Activated naive CD8-positive, alpha-beta T cell (primary cell): ENCODE data around the gene RANBP3.
"Not testable (repeated sequence)": the region's sequence is repeated elsewhere in the genome, so short reads cannot be mapped to it uniquely, and the experiment has no call there.

Source experiments
- H3K27ac Mint-ChIP-seq: one replicate; pipeline ENCODE4 v1.8.0; 2021; ENCODE audit warnings: mixed read lengths
- H3K27me3 Mint-ChIP-seq: one replicate; pipeline ENCODE4 v1.8.0; 2021; ENCODE audit warnings: mixed read lengths
- H3K36me3 Mint-ChIP-seq: one replicate; pipeline ENCODE4 v1.8.0; 2021; ENCODE audit warnings: mixed read lengths
- H3K4me1 Mint-ChIP-seq: one replicate; pipeline ENCODE4 v1.8.0; 2021; ENCODE audit warnings: low read depth, mixed read lengths
- H3K4me3 Mint-ChIP-seq: one replicate; pipeline ENCODE4 v1.8.0; 2021; ENCODE audit warnings: mild to moderate bottlenecking, mixed read lengths
- H3K9me3 Mint-ChIP-seq: one replicate; pipeline ENCODE4 v1.8.0; 2021; ENCODE audit warnings: low read depth, mixed read lengths

The RANBP3 gene

DNA sequence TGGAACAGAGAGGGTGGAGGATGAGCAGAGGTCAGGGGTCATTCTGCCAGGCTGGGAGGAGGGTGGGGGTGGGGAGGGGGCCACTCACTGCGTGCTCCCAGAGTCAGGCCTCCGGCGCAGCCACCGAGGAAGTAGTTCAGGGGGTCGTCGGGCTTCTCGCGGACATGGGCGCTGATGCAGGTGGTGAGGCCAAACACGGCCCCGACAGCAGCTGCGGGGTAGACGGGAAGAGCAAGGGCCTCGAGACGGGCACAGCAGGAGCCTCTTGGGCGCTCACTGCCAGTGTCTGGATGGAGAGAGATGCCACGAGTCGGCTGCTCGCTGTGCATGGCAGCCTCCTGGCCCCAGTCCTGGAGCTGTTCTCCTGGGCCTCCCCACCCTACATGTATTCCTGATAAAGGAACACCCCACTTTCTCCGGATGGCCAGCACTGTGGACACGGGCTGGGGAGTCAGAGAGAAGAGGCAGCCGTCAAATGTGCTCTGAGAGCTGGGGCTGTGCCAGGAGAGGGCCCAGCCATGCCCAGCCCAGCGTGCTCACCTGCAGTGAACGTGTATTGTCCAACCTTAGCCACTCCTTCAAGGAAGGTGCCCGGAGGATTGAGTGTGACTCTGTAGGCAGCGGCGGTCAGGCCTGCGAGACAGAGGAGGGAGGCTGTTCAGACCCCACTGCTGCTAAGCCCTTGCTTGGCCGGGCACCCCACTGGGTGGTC lies 81.4 kb downstream of the RANBP3 start:
- Mint-ChIP-seq H3K27ac (no peak overlapping the region), H3K4me1 (peaks cover 12% of the 10 kb centered on the region), H3K27me3 (no peaks in the 10 kb centered on the region), H3K9me3 (no peaks in the 10 kb centered on the region), H3K4me3 (no peak overlapping the region), H3K36me3 (no peaks in the 10 kb centered on the region)

DNA sequence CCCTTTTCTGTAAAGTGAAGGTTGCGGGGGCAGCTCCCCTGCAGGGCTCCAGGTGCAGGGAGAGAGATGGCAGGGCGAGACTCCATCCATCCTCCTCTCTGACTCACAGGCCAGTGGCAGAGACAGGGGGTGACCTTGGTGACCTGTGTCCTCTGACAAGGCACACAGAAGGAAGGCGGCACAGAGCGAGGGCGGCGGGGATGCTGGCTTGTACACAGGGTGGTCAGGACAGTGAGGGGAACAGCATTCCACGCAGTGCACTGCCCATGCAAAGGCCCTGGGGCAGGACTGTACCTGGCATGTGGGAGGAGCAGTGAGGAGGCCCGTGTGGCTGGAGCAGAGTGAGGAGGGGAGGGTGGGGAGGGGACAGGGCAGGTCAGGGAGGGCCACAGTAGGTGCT lies 82.0 kb downstream of the RANBP3 start:
- H3K27me3 Mint-ChIP-seq = no peaks in the 10 kb centered on the region
- no peaks in the 10 kb centered on the region for H3K36me3 Mint-ChIP-seq
- no peak overlapping the region for H3K4me3 Mint-ChIP-seq
- no peak overlapping the region for H3K27ac Mint-ChIP-seq
- H3K4me1 Mint-ChIP-seq = peaks cover 7% of the 10 kb centered on the region
- H3K9me3 Mint-ChIP-seq = no peaks in the 10 kb centered on the region

DNA sequence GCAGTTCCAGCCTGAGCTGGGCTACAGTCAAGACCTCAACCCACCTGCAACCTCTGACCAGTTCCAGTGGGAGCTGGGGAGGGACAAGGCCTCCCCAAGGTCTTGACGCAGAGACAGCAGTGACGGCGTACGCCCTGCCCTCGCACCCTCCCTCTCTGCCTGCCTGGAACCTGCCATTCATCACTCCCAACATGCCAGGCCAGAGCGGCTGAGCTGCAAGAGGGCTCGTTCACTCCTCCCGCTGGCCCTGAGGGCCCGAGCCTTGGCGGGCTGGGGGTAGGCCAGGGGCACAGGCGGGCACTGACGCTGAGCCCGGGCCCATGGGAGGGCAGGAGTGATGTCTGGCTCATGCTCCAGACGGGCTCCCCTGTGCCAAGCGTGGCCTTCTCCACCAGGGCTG lies 82.5 kb downstream of the RANBP3 start:
- H3K4me3 Mint-ChIP-seq = no peak overlapping the region
- H3K9me3 Mint-ChIP-seq = no peaks in the 10 kb centered on the region
- no peak overlapping the region for H3K27ac Mint-ChIP-seq
- no peaks in the 10 kb centered on the region for H3K36me3 Mint-ChIP-seq
- peaks cover 7% of the 10 kb centered on the region for H3K4me1 Mint-ChIP-seq
- no peaks in the 10 kb centered on the region for H3K27me3 Mint-ChIP-seq

DNA sequence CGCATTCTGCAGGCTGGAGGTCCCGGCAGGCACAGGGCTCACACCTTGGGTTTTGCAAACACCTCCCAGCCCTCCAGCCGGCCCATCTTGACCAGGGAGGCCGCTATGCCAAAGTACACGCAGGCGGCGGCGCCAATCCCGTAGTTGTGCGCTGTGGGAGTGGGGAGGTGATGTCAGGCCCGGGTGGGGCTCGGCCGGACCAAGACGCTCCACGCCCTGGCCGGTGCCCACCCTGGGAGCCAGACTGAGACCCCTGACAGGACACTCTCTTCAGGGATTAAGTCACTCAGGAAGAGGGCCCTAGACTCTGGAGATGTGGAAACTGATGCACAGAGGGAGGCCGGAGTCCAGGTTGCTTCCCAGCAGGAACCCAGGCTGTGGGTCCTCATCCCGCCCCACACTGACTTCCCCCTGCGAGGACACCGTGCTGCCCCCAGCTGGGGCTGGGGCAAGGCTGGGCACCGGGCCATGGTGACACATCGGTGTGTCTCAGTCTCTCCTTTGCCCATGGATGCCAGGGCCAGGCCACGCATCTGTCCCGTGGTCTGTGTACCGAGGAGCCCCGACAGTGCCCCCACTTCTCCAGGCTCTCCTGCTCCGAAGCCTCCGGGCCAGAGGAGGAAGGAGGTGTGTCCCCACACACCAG lies 83.1 kb downstream of the RANBP3 start:
- H3K27ac Mint-ChIP-seq = no peak overlapping the region
- H3K36me3 Mint-ChIP-seq = no peaks in the 10 kb centered on the region
- no peaks in the 10 kb centered on the region for H3K9me3 Mint-ChIP-seq

DNA sequence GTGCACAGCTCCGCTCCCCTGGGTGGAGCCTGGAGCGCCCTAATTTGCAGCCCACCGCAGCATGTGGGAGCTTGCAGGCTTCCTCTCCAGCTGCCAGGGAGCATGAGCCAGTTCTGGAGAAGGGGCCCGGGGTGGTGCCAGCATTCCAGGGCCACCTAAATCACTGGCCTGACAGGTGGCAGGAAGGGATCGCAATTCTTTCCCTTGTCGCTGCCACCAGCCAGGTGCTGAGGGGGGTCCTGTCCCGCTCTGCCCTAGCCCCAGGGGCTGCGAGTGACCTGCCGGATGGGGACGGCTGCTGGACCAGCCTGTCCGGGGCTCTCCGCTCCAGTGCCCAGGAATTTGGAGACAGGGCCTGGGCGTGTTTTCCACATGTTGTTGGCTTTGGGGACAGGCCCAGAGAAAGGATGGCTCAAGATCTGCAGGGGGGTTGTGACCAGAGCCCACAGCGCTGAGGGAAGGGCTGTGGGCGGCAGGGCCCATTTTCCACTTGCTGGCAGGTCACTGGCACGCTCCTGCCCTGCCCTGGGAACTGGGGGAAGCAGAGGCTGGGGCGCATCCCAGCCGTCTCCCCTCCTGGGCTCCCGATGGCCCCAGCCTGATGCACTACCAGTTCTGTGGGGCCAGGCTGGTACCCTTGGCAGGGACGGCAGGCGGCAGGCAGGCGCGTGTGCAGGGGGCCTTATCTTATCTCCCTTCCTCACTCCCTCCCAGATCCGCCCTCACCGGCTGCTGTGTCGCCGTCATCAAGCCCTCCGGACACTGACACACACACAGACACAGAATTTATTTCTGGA lies 83.8 kb downstream of the RANBP3 start:
- H3K4me1 Mint-ChIP-seq = peaks cover 3% of the 10 kb centered on the region
- no peaks in the 10 kb centered on the region for H3K36me3 Mint-ChIP-seq
- H3K27me3 Mint-ChIP-seq = no peaks in the 10 kb centered on the region
- H3K27ac Mint-ChIP-seq = no peak overlapping the region
- H3K9me3 Mint-ChIP-seq = no peaks in the 10 kb centered on the region
- H3K4me3 Mint-ChIP-seq = no peak overlapping the region

More for the DNA sequence above, 83.1 kb downstream of the RANBP3 start:
- peaks cover 3% of the 10 kb centered on the region for H3K4me1 Mint-ChIP-seq
- H3K4me3 Mint-ChIP-seq = no peak overlapping the region
- no peaks in the 10 kb centered on the region for H3K27me3 Mint-ChIP-seq

DNA sequence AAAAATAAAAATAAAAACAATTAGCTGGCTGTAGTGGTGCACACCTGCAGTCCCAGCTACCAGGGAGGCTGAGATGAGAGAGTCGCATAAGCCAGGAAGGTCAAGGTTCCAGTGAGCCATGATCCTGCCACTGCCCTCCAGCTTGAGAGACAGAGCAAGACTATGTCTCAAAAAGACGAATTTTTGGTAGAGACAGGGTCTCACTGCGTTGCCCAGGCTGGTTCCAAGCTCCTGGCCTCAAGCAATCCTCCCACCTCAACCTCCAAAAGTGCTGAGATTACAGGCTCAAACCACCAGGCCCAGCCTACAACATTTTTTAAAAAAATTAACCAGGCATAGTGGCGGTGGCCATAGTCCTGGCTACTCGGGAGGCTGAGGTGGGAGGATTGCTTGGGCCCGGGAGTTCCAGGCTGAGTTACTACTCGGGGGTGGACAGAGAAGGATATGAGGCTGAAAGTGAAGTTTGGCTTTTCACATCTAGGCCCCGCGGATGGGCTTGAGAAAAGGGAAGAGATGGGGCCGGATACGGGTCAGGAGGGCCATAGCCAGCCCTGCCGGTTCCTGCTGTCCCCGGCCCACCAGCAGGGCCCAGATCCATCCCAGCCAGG lies 84.5 kb downstream of the RANBP3 start:
- H3K4me3 Mint-ChIP-seq = no peak overlapping the region
- H3K4me1 Mint-ChIP-seq = peaks cover 3% of the 10 kb centered on the region
- no peaks in the 10 kb centered on the region for H3K27me3 Mint-ChIP-seq
- no peaks in the 10 kb centered on the region for H3K9me3 Mint-ChIP-seq
- H3K36me3 Mint-ChIP-seq = no peaks in the 10 kb centered on the region
- no peak overlapping the region for H3K27ac Mint-ChIP-seq

DNA sequence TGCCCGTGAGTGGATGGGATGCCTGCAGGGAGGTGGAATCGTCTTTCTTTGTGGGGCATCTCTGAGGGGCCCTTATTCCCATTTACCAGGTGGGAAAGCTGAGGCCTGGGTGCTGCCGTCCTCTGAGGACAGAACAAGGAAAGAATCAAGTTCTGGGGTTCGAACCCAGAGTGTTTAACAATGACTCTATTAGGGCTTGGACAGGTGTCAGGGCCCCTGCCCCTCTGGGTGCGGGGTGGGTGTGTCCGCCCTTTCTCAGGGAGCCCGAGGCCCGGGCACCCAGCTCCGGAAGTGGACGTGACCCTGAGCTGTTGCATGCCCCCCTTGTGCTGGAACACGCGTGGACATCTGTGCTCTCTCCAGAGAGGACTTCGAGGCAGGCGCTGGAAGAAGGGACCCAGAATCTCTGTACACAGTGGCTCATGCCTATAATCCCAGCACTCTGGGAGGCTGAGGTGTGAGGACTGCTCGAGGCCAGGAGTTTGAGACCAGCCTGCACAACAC lies 85.1 kb downstream of the RANBP3 start:
- Mint-ChIP-seq H3K27me3 (no peaks in the 10 kb centered on the region), H3K4me1 (peaks cover 3% of the 10 kb centered on the region), H3K36me3 (no peaks in the 10 kb centered on the region), H3K9me3 (no peaks in the 10 kb centered on the region), H3K27ac (no peak overlapping the region), H3K4me3 (no peak overlapping the region)

DNA sequence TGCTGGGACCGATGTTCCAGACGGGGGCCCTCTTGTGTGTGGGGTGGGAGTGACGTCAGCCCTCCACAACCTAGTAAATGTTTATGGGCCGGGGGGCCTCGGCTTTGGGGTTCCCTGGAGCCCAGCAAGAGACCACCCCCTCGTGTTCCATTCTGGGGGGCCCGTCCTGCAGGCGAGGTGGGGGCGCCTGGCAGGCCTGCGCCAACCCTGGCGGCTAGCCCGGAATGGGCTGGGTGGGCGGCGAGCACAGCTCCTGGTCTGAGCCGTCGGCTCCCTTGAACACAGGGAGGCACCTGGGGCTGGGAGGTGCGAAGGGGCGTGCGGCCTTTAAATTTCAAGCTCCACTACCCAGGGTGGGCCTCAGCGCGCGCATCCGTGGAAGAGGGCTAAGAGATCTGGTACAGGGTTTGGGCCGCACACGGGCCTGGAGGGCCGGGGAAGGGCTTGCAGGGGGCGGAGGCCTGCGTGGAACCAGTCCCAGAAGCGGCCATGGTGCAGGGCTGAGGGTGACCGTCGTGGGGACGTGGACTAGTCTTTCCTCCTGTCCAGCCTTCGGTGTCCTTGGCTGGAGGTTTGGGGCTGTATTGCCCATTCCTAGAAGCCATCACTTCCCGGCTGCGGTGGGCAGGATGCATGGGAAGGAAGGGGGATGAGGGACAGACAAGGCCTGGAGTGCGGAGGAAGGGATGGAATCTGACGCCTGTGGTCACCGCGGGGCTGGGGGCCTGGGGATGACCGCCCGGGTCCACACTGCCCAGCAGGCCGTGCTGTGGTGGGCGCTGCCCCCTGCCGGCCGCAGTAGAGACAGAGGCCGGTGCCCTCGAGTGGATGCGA lies 85.8 kb downstream of the RANBP3 start:
- no peaks in the 10 kb centered on the region for H3K9me3 Mint-ChIP-seq
- H3K36me3 Mint-ChIP-seq = no peaks in the 10 kb centered on the region
- peaks cover 3% of the 10 kb centered on the region for H3K4me1 Mint-ChIP-seq
- H3K27me3 Mint-ChIP-seq = no peaks in the 10 kb centered on the region
- no peak overlapping the region for H3K27ac Mint-ChIP-seq
- no peak overlapping the region for H3K4me3 Mint-ChIP-seq

DNA sequence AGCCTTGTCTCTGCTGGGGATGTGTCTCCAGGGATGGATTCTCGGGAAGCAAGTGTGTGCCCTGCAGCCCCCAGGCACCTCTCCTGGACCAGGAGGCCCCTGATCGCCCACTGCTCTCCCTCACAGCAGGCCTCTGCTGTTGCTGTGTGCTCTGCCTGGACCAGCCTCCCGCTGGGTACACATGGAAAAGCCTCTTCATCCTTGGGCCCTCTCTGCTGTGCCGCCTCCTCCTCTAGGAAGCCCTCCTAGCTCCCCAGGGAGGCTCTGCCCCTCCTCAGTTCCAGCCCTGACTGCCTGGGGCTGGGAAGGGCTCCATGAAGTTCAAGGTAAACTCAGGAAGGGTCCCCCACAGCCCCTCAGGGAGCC lies 86.4 kb downstream of the RANBP3 start:
- no peaks in the 10 kb centered on the region for H3K36me3 Mint-ChIP-seq
- no peak overlapping the region for H3K4me3 Mint-ChIP-seq
- H3K27ac Mint-ChIP-seq = no peak overlapping the region
- H3K27me3 Mint-ChIP-seq = peaks cover 2% of the 10 kb centered on the region
- H3K4me1 Mint-ChIP-seq = peaks cover 3% of the 10 kb centered on the region
- no peaks in the 10 kb centered on the region for H3K9me3 Mint-ChIP-seq

DNA sequence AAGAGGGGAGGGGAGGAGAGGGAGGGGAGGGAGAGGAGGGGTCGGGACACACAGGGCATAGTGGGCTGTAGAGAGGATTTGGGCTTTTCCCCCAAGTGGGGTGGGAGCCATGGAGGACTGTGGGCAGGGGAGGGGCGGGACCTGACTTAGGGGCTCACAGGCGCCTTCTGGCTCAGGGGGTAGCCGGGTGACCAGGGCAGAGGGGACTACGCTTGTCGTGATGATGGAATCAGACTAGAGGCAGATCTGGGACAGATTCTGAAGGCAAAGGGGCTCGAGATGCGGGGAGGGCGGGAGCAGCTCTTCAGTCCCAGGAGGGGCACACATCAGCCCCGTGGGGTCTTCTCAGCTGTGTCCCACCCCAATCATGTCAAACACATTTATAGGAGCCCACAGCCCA lies 87.8 kb downstream of the RANBP3 start:
- no peaks in the 10 kb centered on the region for H3K36me3 Mint-ChIP-seq
- H3K27me3 Mint-ChIP-seq = peaks cover 6% of the 10 kb centered on the region

DNA sequence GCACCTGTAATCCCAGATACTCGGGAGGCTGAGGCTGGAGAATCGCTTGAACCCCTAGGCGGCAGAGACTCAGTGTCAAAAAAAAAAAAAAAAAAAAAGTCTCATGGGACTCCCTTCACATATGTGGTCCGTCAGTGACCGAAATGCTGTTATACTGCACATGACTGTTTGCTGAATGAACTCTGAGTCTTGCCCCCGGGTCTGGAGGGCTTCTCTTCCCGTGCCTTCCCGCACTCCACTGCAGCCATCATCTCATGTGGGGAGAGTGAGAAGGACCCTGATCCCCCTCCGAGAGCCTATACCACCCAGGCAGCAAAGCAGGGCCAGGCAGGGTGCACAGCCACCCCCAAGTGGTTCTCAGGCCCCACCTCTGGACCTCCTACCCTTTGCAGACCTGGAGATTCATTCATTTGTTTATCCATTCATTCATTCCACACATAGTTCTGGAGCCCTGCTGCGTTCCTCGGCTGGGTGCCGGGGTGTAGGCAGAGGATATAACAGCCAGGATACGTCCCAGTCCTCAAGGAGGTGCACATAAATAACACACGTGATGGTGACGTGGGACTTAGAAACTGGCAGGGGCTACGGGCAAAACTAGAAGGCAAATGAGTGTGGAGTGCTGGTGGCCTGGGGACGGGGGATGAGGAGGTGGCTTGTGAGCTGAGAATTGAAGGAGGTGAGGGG lies 88.5 kb downstream of the RANBP3 start:
- Mint-ChIP-seq H3K27me3 (peaks cover 6% of the 10 kb centered on the region), H3K4me1 (peaks cover 3% of the 10 kb centered on the region), H3K27ac (no peak overlapping the region), H3K9me3 (no peaks in the 10 kb centered on the region), H3K36me3 (no peaks in the 10 kb centered on the region), H3K4me3 (no peak overlapping the region)

More for the DNA sequence above, 87.8 kb downstream of the RANBP3 start:
- no peak overlapping the region for H3K27ac Mint-ChIP-seq
- H3K4me1 Mint-ChIP-seq = peaks cover 3% of the 10 kb centered on the region
- no peaks in the 10 kb centered on the region for H3K9me3 Mint-ChIP-seq
- no peak overlapping the region for H3K4me3 Mint-ChIP-seq

DNA sequence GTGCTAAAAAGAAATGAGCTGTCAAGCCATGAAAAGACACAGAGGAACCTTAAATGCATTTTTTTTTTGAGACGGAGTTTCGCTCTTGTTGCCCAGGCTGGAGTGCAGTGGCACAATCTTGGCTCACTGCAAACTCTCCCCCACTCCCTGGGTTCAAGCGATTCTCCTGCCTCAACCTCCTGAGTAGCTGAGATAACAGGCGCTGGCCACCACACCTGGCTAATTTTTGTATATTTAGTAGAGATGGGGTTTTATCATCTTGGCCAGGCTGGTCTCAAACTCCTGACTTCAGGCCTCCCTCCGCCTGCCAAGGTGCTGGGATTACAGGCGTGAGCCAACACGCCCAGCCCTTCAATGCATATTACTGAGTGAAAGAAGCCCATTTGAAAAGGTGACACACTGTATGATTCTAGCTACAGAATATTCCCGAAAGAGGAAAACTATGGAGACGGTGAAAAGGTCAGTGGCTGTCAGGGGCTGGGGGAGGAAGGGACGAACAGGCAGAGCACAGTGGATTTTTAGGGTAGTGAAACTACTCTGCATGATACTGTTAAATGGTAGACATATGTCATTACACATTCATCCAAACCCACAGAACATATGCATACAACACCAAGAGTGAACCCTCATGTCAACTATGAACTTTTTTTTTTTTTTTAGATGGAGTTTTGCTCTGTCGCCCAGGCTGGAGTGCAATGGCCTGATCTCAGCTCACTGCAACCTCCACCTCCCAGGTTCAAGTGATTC lies 93.7 kb downstream of the RANBP3 start:
- not testable (repeated sequence) for H3K27ac Mint-ChIP-seq, H3K9me3 Mint-ChIP-seq, H3K4me3 Mint-ChIP-seq, H3K36me3 Mint-ChIP-seq, H3K4me1 Mint-ChIP-seq
- peaks cover 14% of the 10 kb centered on the region for H3K27me3 Mint-ChIP-seq

DNA sequence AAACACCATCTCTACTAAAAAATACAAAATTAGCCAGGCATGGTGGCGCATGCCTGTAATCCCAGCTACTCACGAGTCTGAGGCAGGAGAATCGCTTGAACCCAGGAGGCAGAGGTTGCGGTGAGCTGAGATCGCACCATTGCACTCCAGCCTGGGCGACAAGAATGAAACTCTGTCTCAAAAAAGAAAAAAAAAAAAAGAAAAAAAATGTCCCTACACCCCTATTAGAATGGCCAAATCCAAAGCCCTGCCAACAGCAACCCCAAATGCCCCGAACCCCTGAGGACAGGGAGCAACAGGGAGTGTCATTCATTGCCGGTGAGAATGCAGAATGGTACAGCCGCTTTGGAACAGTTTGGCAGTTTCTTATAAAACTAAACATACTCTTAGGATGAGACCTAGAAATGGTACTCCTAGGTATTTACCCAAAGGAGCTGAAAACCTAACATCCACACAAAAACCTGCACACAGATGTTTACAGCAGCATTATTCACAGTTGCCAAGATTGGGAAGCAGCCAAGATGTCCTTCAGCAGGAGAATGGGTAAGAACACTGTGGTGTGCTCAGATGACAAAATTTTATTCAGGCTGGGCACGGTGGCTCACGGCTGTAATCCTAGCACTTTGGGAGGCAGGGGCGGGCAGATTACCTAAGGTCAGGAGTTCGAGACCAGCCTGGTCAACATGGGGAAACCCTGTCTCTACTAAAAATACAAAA lies 94.6 kb downstream of the RANBP3 start:
- H3K27ac Mint-ChIP-seq, H3K4me1 Mint-ChIP-seq, H3K36me3 Mint-ChIP-seq, H3K4me3 Mint-ChIP-seq, H3K9me3 Mint-ChIP-seq: not testable (repeated sequence)
- peaks cover 14% of the 10 kb centered on the region for H3K27me3 Mint-ChIP-seq
